IPS DF 19.7 (cell line): ENCODE results near the gene CABYR.

Experiments used
- DNase-seq: peaks from one replicate; pipeline ENCODE4 v3.0.0-alpha.2; 2013; ENCODE audit warnings: low read depth, low spot score

Gene CABYR

DNA sequence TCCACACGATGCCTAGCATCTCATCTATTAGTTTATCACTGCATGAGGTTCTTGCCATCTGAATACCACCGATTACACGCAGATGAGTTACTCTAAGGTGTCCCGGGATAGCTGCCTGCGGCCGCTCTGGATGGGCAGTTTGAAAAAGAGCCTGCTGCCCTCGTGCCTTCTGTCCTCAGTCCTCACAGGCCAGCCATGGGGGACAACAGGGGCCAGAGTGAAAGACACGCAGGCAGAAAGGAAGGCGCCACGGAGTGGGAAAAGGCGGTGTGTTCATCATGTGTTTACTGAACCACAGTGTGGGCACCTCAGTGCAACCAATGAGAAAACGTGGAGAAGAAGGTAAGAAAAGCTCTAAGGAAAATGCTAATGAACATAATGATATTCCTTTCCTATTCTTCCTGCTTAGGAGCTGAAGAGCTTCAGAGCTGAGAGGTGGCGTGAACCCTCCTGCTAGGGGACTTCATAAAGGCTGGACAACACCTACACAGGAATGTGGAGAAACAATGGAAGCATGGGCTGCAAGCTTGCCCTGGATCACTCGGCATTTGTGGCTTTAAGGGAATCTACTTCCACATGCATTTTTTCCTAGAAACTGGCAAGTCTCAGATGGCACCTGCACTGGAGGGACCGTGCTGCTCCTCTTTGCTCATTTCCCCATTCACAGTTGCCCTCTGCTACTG lies 50.9 kb downstream of the CABYR start:
- DNase-seq = no peak

DNA sequence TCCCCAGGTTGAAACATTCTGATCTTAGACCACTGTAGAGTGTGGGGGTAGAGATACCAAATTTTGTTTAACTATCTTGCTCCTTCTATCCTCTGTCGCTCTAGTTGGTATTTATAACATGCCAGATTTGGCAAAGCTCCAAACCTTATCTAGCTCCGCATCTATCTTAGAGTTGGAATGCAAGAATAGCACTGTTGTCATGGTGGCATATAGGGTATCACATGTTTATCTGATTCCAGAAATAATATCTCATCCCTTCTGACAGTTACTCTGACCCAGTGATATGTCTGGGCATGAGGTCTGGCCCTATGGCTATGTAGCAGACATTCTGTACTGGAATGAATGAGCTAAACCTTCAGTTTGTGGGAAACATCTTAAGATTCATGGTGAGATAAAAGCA lies 51.7 kb downstream of the CABYR start:
- no peak for DNase-seq

DNA sequence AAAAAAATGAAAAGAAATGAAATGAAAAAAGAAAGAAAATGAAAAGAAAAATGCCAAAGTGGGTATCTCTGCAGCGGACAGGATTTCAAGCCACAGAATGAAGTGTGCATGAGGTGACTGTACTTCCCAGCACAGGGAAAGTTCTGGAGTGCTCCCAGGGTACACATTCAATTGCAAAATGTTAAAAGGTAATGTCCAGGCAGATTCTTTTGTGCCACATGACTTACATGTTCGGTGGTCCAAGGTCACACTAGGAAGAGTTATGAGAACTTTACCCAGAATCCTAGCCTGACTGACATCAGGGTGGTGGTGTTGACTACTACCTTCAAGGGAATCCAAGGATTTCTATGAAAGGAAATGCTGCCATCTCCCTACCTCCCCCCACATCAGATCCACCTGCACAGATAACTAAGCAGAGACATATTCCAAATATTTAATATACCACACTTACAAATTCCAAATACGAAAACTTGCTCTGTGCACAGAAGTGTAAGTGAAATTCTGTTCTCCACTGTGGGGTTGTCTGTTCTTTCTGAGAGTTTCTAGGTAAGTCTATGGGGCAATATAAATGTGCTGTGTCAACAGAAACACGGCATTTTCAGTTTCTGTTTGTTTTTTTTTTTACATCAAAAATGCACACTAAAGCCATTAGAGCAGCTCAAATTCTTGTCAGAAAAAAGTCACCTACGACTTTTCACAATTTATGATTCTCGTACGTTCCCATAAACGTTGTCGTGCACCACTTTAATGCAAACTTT lies 56.6 kb downstream of the CABYR start:
- DNase-seq = no peak

DNA sequence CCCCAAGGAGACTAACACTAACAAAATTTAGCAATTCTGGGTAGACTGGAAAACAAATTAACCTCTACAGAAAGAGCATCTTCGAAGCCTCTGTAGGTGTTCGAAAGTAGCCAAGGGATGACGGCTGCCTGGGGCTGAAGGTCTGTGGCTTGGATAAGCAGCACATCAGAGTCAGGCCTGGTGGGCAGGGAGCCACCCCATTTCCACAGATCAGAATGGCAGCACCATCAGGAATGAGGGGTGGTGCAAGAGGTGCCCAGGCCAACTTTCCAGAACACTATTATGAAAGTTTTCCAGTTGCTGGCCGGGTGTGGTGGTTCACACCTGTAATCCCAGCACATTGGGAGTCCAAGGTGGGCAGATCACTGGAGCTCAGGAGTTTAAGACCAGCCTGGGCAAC lies 57.9 kb downstream of the CABYR start:
- DNase-seq = no peak

DNA sequence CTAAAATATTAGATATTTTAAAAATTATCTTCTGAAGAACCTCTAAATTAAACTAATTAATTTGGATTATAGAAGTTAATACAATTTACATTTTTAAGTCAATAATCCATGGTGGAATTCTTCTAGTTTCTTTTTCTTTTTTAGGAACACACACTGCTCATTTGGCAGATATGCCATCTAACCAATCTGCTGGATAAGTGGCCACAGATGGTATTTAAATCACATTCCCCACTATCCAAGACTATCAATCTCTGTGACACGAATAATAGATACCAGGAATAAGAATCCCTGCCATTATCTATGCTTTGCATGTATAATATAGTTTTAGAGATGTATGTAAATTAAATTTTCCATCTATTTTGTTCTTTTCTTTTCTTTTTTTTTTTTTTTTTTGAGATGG lies 58.5 kb downstream of the CABYR start:
- DNase-seq = no peak

DNA sequence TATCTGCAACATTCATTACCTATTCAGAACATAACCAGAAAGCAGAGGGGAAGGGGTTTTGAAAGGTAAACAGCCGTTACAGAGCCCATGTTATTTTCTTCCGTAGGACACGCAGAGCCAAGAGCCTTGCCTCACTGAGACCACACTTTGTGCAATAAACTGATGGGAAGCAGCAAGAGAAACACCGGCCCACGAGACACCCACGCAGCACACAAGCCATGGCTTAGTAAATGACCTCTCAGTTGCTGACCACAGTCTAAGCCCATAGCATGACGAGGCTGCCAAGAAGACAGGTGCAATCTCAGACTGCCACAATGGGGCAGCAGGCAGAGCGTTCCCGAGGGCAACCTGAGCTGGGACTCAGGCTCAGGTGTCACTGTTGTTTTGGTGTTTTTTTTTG lies 59.6 kb downstream of the CABYR start:
- DNase-seq = no peak

DNA sequence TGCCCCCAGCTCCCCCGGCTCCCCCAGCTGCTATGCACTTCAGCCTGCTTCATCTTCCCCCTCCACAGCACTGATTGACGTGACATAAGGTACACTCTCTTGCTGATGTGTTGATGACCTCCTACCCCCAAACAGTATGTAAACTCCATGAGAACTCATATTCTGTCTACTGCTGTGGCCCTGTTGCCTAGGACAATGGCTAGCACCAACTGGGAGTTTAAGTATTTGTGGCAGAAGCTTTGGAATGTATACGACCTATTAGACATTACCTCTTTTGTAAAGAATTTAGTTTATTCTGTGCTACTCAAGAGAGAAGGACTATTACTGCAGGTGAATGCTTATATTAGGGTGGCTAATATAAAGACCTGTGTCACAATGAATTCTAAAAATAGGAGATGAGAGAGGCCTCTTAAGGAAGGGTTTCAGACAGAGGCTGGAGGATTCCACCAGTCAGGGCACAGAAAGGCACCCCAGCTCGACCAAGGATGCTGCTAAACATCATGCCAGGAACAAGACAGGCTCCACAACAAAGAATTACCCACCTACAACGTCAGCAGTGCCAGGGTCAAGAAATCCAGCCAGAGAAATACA lies 60.6 kb downstream of the CABYR start:
- no peak for DNase-seq

DNA sequence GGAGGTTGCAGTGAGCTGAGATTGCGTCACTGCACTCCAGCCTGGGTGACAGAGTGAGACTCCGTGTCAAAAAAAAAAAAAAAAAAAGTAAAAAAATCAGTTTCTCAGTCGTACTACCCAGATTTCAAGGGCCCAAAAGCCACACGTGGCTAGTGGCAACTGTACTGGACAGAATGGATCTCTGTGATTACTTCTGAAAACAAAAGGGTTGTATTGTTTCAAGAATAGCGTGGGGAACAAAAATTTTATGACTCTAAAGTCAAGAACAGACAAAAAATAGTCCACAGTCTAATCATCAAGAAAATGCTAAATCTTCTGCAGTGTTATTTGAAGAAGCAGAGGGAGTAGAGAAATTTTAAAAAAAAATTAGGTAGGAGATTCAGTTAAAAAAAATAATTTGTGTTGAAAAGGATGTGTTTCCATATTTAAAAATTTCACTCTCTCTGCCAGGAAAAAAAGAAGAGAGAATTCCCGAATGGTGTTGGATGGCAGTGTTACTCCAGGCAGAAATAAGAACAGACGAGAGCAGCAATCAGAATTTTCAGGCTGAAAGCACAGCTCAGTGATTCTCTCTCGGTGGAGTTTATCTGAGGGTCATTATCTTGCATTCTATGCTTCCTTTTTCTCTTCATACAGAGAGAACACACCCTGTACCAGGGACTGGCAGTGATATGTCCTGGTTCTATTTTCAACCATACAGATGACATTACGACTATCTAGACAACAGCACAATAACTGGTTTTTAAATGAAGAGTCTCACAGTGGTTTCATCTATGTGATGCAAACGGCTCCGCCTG lies 61.8 kb downstream of the CABYR start:
- DNase-seq = no peak

DNA sequence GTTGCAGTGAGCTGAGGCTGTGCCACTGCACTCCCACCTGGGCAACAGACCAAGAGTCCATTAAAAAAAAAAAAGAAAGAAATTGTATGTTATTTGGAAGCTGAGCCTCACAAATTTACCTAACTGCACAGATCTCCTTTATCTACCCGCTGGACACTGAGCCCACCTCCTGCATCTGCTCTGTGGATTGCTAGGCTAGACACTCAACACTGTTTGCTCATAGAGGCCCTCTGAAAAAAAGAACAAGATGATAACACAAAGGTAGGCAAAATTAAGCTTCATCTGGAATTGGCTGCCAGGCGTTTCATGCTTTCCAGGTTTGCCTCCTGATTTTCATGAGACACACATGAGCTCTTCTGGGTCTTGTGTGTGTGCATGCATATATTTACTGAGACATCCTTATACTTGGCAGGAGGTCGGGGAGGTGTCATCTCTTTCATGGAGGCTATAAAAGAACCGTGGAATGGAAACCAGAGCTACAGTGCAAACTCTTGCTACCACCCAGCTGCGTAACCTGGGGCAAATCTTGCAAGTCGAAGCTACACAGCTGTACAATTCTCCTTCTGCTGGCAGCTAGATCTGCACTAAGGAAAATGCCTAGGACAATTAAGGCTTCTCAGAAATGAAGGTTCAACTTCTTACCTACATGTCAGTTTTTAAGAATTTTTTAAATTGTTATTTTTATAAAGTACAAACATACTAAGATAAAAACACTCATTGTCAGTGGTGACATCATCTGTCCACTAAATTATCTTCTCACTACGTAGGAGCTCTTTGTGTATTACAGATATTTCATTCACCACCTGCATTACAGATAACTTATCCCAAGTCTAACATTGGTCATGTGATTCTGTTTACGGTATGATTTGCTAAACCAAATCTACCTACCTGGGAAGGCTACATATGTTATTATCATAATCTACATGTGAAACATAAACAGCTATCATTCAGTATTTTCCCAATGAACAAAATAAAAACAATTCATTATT lies 63.1 kb downstream of the CABYR start:
- DNase-seq = no peak

DNA sequence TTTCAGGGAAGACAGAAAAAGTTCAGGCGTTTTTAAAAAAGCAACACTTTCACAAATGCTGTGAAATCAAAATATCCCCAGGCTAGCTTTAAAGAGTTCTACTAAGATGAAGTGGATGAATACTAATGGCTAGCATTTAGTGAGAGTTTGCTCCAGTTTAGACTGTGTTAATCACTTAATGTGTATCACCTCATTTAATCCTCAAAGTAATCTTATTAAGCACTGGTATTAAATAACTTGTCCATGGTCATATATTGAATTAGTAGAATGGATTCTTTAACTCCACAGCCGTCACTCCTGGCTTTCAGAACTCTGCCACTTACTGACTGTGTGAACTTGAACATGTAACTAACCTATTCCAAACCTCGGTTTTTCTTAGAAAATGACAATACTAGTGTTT lies 66.0 kb downstream of the CABYR start:
- DNase-seq = no peak

DNA sequence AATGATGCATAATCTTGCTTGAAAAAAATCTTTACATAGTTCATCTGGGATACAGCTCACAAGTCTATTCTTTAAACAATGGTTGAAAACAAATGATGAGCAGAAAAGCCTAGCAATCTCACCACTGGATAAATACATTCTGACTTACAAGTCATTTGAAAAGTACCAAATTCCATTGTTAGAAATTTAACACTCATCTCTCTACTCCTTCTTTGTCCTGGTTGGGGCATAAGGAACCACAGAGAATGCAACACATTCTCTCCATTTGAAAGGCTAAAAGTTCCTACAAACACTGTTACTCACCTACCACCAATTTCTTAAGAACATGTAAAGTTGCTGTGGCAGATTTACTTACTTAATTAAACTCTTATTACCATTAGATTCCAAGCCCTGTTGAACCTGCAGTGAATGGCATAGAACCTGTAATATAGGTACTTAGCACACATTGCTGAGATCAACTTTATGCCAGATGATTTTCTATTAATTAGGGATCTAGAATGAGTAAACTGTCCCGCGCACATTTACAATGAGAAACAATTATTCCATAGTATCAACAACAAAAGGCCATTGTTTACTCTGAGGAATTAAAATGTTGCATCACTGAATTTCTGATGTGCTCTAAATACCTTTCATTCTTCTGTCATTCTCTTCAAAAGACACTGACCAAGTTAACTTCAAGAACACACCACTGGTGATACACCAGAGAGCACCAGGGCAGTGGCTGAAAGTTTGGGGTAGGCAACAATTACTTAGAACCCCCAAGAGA lies 69.6 kb downstream of the CABYR start:
- DNase-seq = no peak

DNA sequence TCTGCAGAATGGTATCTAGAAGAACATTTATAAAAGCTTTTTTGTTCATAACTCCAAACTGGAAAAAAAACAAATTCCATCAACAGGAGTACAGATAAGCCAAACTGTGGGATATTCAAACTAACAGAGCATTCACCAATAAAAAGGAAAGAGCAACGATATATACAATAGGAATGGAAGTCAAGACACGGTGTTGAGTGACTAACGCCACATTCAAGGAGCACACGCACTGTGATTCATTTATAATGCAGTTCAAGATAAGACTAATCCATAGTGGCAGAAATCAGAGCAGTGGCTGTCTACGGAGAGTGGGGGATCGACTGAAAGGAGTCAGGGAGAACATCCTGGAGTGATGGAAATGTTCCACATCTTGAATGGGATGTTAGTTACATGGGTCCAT lies 70.7 kb downstream of the CABYR start:
- DNase-seq = no peak
